ENCODE measurements around the gene PARD3. TPM values are rescaled to one million over a fixed set of nuclear protein-coding genes. Genes with fewer than 3 reads are reported as not detected.

Gene PARD3
- total RNA-seq, 3 donors from 2014 or later, result 39.5 to 87.9 (median 47.0) TPM

DNA sequence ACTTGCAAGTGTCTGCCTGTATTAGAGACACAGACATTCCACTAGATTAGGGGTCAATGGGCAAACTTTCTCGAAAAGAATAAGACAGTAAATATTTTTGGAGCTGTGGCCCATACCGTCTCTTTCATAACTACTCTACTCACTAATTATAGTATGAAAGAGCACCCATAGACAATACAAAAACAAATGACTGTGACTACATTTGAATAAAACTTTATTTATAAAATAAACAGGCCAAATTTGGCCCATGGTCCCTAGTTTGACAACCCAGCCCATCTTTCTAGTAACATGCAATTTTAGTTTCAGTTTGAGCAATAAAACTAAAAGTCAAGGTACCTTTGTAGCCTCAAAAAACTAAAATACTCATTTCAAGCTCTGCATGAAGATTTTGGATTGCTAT is 294.6 kb downstream of the PARD3 start:
- Histone ChIP-seq H3K9me3 (no peaks in the 10 kb centered on the region), H3K36me3 (ENCODE audit: low read depth) (no peaks in the 10 kb centered on the region), H3K4me1 (ENCODE audit: low read depth) (no peaks in the 10 kb centered on the region), H3K4me3 (no peak overlapping the region)
- DNase-seq (no peak), ATAC-seq (no peak)
- TF ChIP-seq, protein P1, sequence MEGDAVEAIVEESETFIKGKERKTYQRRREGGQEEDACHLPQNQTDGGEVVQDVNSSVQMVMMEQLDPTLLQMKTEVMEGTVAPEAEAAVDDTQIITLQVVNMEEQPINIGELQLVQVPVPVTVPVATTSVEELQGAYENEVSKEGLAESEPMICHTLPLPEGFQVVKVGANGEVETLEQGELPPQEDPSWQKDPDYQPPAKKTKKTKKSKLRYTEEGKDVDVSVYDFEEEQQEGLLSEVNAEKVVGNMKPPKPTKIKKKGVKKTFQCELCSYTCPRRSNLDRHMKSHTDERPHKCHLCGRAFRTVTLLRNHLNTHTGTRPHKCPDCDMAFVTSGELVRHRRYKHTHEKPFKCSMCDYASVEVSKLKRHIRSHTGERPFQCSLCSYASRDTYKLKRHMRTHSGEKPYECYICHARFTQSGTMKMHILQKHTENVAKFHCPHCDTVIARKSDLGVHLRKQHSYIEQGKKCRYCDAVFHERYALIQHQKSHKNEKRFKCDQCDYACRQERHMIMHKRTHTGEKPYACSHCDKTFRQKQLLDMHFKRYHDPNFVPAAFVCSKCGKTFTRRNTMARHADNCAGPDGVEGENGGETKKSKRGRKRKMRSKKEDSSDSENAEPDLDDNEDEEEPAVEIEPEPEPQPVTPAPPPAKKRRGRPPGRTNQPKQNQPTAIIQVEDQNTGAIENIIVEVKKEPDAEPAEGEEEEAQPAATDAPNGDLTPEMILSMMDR (IDR thresholded peaks at IDR 0.05), result no peak
- intact Hi-C loops (cut with DNase I, micrococcal nuclease), result no loop called here

DNA sequence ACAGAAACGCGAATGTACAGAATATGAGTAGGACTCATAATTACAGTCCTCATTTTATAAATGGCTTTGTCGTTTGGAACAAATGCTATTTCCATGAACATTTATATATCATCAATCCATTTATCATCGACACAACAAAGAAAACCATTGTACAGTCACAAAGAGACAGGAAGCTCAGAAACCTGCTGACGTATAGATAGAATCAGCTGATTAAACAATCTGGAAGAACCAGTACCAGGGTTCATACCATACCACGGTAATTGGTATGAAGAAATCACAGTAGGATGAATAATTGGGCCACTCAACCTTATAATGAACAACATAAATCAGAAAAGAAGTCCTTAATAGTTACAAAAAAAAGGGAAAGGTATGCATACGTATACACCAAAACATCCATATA is 295.0 kb downstream of the PARD3 start:
- Histone ChIP-seq H3K4me3 (no peak overlapping the region), H3K36me3 (ENCODE audit: low read depth) (no peaks in the 10 kb centered on the region), H3K4me1 (ENCODE audit: low read depth) (no peaks in the 10 kb centered on the region), H3K9me3 (no peaks in the 10 kb centered on the region)
- intact Hi-C loops (cut with DNase I, micrococcal nuclease), result no loop called here
- ATAC-seq, result peak; percentile 63
- TF ChIP-seq, protein P1 (IDR thresholded peaks at IDR 0.05), result no peak
- no peak for DNase-seq

DNA sequence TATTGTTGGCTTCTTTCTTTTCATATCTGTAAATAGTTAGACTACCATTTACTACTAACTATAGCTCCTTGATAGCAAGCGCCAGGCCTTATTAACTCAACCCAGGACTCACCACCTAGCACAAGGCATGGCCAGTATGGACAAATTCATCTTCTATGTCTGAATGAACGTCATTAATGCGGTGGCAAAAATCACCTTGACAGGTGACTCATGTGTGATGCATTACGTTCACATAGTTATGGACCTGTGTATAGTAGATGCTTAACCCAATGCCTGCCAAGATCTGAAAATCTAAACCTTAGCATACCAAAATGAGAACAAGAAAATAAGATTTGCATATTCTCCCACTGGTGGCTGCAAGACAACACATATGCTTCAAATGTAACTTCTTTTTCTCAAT is 300.8 kb downstream of the PARD3 start:
- intact Hi-C loops (cut with DNase I, micrococcal nuclease), result no loop called here
- Histone ChIP-seq H3K4me3 (no peak overlapping the region), H3K9me3 (no peaks in the 10 kb centered on the region), H3K36me3 (ENCODE audit: low read depth) (no peaks in the 10 kb centered on the region), H3K4me1 (ENCODE audit: low read depth) (no peaks in the 10 kb centered on the region)
- DNase-seq (no peak), ATAC-seq (no peak)
- TF ChIP-seq, protein P1 (IDR thresholded peaks at IDR 0.05), result no peak

DNA sequence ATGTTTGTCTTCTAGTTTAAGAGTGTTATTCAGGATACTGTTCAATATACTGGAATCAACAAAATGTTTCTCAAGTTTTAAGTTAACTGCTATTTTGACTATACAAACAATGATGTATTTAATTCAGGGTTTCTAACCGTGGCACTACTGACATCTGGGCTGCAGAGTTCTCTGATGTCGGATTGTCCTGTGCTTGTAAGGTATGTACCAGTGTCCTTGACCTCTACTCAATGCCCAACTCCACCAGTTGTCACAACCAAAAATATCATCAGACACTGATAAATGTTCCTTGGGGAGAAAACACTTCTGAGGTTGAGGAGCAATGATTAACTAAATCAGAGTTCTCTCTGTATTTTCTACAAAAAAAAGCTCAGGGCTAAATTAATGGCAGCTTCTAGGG is 301.5 kb downstream of the PARD3 start:
- ATAC-seq (no peak), DNase-seq (no peak)
- no peak overlapping the region for H3K4me3 ChIP-seq
- no peaks in the 10 kb centered on the region for H3K4me1 ChIP-seq (ENCODE audit: low read depth)
- intact Hi-C loops (cut with DNase I, micrococcal nuclease), result no loop called here
- TF ChIP-seq, protein P1 (IDR thresholded peaks at IDR 0.05), result no peak
- no peaks in the 10 kb centered on the region for H3K36me3 ChIP-seq (ENCODE audit: low read depth)
- no peaks in the 10 kb centered on the region for H3K9me3 ChIP-seq

DNA sequence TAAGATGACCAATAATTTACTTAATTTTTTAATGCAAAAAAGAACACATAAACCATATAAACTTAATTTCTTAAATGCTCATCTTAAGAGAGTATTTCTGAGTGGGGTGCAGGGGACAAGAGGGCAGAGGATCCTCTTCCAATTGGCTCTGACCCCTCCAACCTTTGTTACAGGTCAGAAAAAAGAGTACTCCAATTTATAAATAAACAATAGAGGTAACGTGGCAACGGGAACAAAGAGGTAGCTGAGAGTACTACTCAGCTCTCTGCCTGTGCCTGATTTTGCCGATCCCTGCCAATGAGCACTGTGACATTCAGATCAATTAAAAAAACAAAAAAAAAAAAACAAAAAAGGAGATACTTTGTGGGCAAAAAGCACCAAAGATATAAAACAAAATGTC is 307.9 kb downstream of the PARD3 start:
- no peak for DNase-seq
- Histone ChIP-seq H3K36me3 (ENCODE audit: low read depth) (no peaks in the 10 kb centered on the region), H3K4me3 (no peak overlapping the region), H3K4me1 (ENCODE audit: low read depth) (no peaks in the 10 kb centered on the region), H3K9me3 (no peaks in the 10 kb centered on the region)
- no peak for ATAC-seq
- TF ChIP-seq, protein P1 (IDR thresholded peaks at IDR 0.05), result no peak
- intact Hi-C loops (cut with DNase I, micrococcal nuclease), result no loop called here

DNA sequence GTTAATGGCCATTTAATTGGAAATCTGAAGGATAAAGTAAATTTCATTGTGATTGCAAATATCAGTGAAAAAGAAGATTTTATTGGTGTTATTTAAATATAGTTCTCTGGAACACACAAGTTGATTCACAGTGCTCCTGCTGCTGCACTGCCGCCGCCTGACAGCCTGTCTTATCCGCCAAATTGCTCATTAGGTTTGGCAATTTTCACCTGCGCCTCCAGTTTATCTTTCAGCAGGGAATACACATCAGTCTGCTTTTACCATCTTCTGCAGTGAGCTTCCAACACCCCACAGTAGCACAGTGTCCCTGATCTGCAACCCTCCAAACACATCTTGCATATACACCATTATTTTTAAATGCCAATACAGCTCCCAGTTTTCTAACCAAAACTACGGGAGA is 308.3 kb downstream of the PARD3 start:
- intact Hi-C loops (cut with DNase I, micrococcal nuclease), result no loop called here
- no peak for DNase-seq
- Histone ChIP-seq H3K4me1 (ENCODE audit: low read depth) (no peaks in the 10 kb centered on the region), H3K9me3 (no peaks in the 10 kb centered on the region), H3K36me3 (ENCODE audit: low read depth) (no peaks in the 10 kb centered on the region), H3K4me3 (no peak overlapping the region)
- no peak for ATAC-seq
- TF ChIP-seq, protein P1 (IDR thresholded peaks at IDR 0.05), result no peak
